Fibroblast of skin of left quadriceps (primary cell): ENCODE results near the gene LYPD1.
A peak's percentile ranks its signal among the peaks of the same experiment; 100 is the strongest.

Experiments
- DNase-seq, 2 experiments: peaks; one replicate each; pipeline ENCODE4 v3.0.0-alpha.2; 2013; ENCODE audit warnings: low read depth in 2 of 2

LYPD1 gene

GRCh38 chr2:132632000-132632649 is 37.9 kb downstream of the LYPD1 start:
- no peak for DNase-seq

- no peak for DNase-seq
Measured at GRCh38 chr2:132627536-132627935, 42.5 kb downstream of the LYPD1 start.

GRCh38 chr2:132623096-132623839 is 46.7 kb downstream of the LYPD1 start:
- peak; percentile 36 to 42 for DNase-seq

- DNase-seq: no peak
Measured at GRCh38 chr2:132621131-132621875, 48.7 kb downstream of the LYPD1 start.

- DNase-seq: no peak
Measured at GRCh38 chr2:132620115-132620514, 49.9 kb downstream of the LYPD1 start.

- no peak for DNase-seq
Measured at GRCh38 chr2:132618734-132619133, 51.3 kb downstream of the LYPD1 start.

- DNase-seq: no peak
Measured at GRCh38 chr2:132617989-132618388, 52.0 kb downstream of the LYPD1 start.

GRCh38 chr2:132615329-132616085 is 54.5 kb downstream of the LYPD1 start:
- DNase-seq: no peak

GRCh38 chr2:132611719-132612118 is 58.3 kb downstream of the LYPD1 start:
- DNase-seq: no peak

GRCh38 chr2:132609101-132609890 is 60.7 kb downstream of the LYPD1 start:
- DNase-seq: no peak

GRCh38 chr2:132608311-132608710 is 61.7 kb downstream of the LYPD1 start:
- DNase-seq: no peak

GRCh38 chr2:132607426-132608090 is 62.4 kb downstream of the LYPD1 start:
- no peak for DNase-seq

GRCh38 chr2:132606649-132607048 is 63.4 kb downstream of the LYPD1 start:
- DNase-seq: no peak

- no peak for DNase-seq
Measured at GRCh38 chr2:132605236-132606180, 64.5 kb downstream of the LYPD1 start.

- DNase-seq: no peak
Measured at GRCh38 chr2:132604561-132604960, 65.4 kb downstream of the LYPD1 start.

- DNase-seq: no peak
Measured at GRCh38 chr2:132599556-132599955, 70.4 kb downstream of the LYPD1 start.

- DNase-seq: no peak
Measured at GRCh38 chr2:132598536-132598935, 71.5 kb downstream of the LYPD1 start.

- no peak for DNase-seq
Measured at GRCh38 chr2:132597831-132598230, 72.2 kb downstream of the LYPD1 start.

GRCh38 chr2:132597166-132597565 is 72.8 kb downstream of the LYPD1 start:
- DNase-seq: no peak
